OCI-LY3 (cell line): ENCODE data around the gene NAPA.

Experiments used
- H2AFZ ChIP-seq: fragments of 200-600, 300-600 bp; shearing (Covaris generic); 2 replicates; pipeline ENCODE4 v1.6.0; 2014; ENCODE audit warnings: antibody characterized with exemption, low read depth, low read length
- H3K27ac ChIP-seq: fragments of 200-600, 300-600 bp; sonication (generic); 2 replicates; pipeline ENCODE4 v1.5.1; 2014; ENCODE audit warnings: mild to moderate bottlenecking, low read length, moderate library complexity, mixed read lengths
- H3K27me3 ChIP-seq: fragments of 200-600, 300-600 bp; sonication (generic); 2 replicates; pipeline ENCODE4 v1.6.1; 2014; ENCODE audit warnings: low read depth, low read length, mixed read lengths
- H3K36me3 ChIP-seq: fragments of 200-600, 300-600 bp; sonication (generic); replicated peaks from 2 replicates; pipeline ENCODE3; 2014; ENCODE audit warnings: low read depth, low read length, mixed read lengths
- H3K4me1 ChIP-seq: fragments of 300-600, 200-600 bp; sonication (generic); 2 replicates; pipeline ENCODE4 v1.6.1; 2014; ENCODE audit warnings: low read length, mixed read lengths
- H3K4me2 ChIP-seq: fragments of 200-600, 300-600 bp; sonication (generic); 2 replicates; pipeline ENCODE4 v1.6.1; 2014; ENCODE audit warnings: low read length, mixed read lengths
- H3K4me3 ChIP-seq: fragments of 300-600, 200-600 bp; sonication (generic); 2 replicates; pipeline ENCODE4 v1.5.1; 2014; ENCODE audit warnings: antibody characterized with exemption, mild to moderate bottlenecking, low read length, moderate library complexity
- H3K79me2 ChIP-seq: fragments of 300-600, 200-600 bp; shearing (Covaris generic); 2 replicates; pipeline ENCODE4 v1.6.1; 2014; ENCODE audit warnings: mild to moderate bottlenecking, low read length, mixed read lengths
- H3K9ac ChIP-seq: fragments of 300-600, 200-600 bp; shearing (Covaris generic); 2 replicates; pipeline ENCODE4 v1.6.0; 2014; ENCODE audit warnings: mild to moderate bottlenecking, low read length, moderate library complexity
- H3K9me3 ChIP-seq: fragments of 200-600, 300-600 bp; shearing (Covaris generic); 2 replicates; pipeline ENCODE4 v1.6.1; 2014; ENCODE audit warnings: low read length, mixed read lengths; ENCODE audit not compliant: insufficient read depth
- H4K20me1 ChIP-seq: fragments of 200-600, 300-600 bp; sonication (generic); 2 replicates; pipeline ENCODE4 v1.6.1; 2016; ENCODE audit warnings: low read length, mixed read lengths; ENCODE audit not compliant: insufficient read depth
- CTCF ChIP-seq: fragments of 200-600, 300-600 bp; sonication (generic); IDR thresholded peaks from 2 replicates; pipeline ENCODE4 v1.5.1; 2014; ENCODE audit warnings: antibody characterized with exemption, low read length, low read depth
- EZH2phosphoT487 ChIP-seq: fragments of 200-600 bp; shearing (Covaris generic); IDR thresholded peaks from 2 replicates; pipeline ENCODE4 v1.6.1; 2018; ENCODE audit warnings: antibody characterized with exemption, mixed run types, low read depth

The NAPA gene

DNA sequence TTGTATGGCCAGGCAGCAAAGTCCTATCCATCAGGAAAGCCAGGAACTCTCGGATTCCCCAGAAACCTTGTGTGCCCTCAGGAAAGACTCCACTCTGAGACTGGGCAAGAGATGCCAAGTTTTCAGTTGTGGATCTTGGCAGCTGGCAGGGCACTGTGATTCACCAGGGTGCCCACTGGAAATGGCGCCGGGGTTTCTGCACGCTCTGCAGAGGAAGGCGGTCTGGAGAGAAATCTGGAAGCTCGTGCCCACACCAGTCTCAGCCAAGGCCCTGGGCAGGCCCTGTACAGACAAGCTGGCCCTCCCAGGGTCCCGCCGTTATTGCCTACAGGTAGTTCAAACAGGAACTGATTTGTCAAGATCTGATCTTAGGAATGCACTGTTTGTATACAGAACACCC is 4.9 kb downstream of the NAPA start:
- Histone ChIP-seq H3K79me2 (peaks cover 73% of the 10 kb centered on the region), H3K4me2 (no peak overlapping the region), H3K4me1 (peaks cover 12% of the 10 kb centered on the region)

DNA sequence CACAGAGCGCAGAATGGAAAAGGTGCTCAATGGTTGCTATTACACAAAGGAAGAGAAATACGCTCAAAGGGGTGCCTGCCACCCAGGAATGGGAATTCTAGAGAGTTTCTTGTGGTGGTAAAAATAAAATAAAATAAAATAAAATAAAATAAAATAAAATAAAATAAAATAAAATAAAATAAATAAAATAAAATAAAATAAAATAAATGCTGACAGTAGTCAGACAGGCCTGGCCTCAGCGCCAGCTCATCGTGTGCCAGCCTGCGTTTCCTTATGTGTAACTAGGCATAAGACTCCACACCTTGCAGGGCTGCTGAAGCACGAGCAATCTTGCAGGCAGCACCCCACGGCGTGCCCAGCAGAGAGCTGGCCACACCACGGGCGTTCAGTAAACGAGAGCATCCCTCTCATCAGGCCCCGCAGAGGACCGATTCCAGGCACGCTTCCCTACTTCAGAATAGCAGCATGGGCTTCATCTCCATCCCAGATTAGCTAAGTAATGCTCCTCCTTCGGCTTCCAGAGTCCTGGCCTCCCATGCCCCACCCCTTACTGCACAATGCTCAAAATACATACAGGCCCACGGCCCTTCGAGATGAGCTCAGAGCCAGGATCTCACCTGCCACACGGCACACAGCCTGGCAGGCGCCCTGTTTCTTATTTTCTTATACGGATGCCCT is 5.6 kb downstream of the NAPA start:
- H3K4me1 ChIP-seq = peaks cover 12% of the 10 kb centered on the region
- H2AFZ ChIP-seq = no peak overlapping the region
- H3K36me3 ChIP-seq = no peaks in the 10 kb centered on the region
- H3K4me2 ChIP-seq = no peak overlapping the region
- no peaks in the 10 kb centered on the region for H3K27me3 ChIP-seq
- no peaks in the 10 kb centered on the region for H3K9me3 ChIP-seq
- TF ChIP-seq EZH2phosphoT487 (no peak), CTCF (no peak)
- H3K79me2 ChIP-seq = peaks cover 68% of the 10 kb centered on the region
- no peak overlapping the region for H3K27ac ChIP-seq
- H3K4me3 ChIP-seq = no peak overlapping the region
- no peak overlapping the region for H3K9ac ChIP-seq
- peaks cover 53% of the 10 kb centered on the region for H4K20me1 ChIP-seq

More for the DNA sequence above, 4.9 kb downstream of the NAPA start:
- Histone ChIP-seq H3K9ac (no peak overlapping the region), H3K27ac (no peak overlapping the region), H3K36me3 (no peaks in the 10 kb centered on the region), H3K4me3 (no peak overlapping the region), H3K27me3 (no peaks in the 10 kb centered on the region), H4K20me1 (peaks cover 53% of the 10 kb centered on the region), H3K9me3 (no peaks in the 10 kb centered on the region), H2AFZ (no peak overlapping the region)
- no peak for TF ChIP-seq EZH2phosphoT487
- no peak for TF ChIP-seq CTCF

- no peak for TF ChIP-seq CTCF
- no peak for TF ChIP-seq EZH2phosphoT487
- peaks cover 62% of the 10 kb centered on the region for H3K79me2 ChIP-seq
- no peaks in the 10 kb centered on the region for H3K9me3 ChIP-seq
- peaks cover 53% of the 10 kb centered on the region for H4K20me1 ChIP-seq
- H3K4me3 ChIP-seq = no peak overlapping the region
- peaks cover 8% of the 10 kb centered on the region for H3K4me1 ChIP-seq
- no peak overlapping the region for H3K4me2 ChIP-seq
- no peak overlapping the region for H3K9ac ChIP-seq
- no peaks in the 10 kb centered on the region for H3K27me3 ChIP-seq
- H3K27ac ChIP-seq = no peak overlapping the region
- peaks cover 2% of the 10 kb centered on the region for H3K36me3 ChIP-seq
- no peak overlapping the region for H2AFZ ChIP-seq
Observed at GRCh38 chr19:47508721-47509120, 6.1 kb downstream of the NAPA start.

GRCh38 chr19:47507924-47508553 is 6.8 kb downstream of the NAPA start:
- Histone ChIP-seq H2AFZ (no peak overlapping the region), H3K9me3 (no peaks in the 10 kb centered on the region), H3K4me3 (no peak overlapping the region), H4K20me1 (peaks cover 49% of the 10 kb centered on the region), H3K9ac (no peak overlapping the region), H3K79me2 (peaks cover 56% of the 10 kb centered on the region), H3K4me2 (no peak overlapping the region), H3K27ac (no peak overlapping the region), H3K27me3 (no peaks in the 10 kb centered on the region), H3K4me1 (peaks cover 2% of the 10 kb centered on the region; the same call in 1 of the 2 replicates), H3K36me3 (peaks cover 4% of the 10 kb centered on the region)
- TF ChIP-seq EZH2phosphoT487 (no peak), CTCF (no peak)
